GM04503 (cell line): ENCODE results near the gene CHIA.
A peak's percentile ranks its signal among the peaks of the same experiment; 100 is the strongest.

ENCODE experiments used
- DNase-seq: peaks from one replicate; pipeline ENCODE4 v3.0.0-alpha.2; 2012; ENCODE audit warnings: low read depth

Gene CHIA

DNA sequence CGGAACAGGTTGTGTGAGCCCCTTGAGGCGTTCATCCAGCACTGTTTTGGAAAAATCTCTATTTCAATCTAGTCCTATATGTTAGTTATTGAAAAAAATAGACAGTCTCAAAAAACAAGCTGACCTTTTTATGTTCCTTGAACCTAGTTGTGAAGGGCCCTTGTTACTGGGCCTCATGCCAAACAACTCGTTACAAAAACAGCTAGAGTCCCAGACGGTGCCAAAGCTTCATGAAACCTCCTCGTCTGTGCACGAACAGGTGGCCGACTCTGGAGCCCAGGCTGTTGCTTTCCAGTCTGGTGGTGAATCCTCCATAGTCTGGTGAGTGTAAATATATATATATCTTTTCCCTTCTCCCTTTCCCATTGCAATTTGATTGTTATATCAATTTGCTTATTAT is at the start of gene CHIA:
Gene CHIA, plus strand, starts transcription at position 222 of the 400 bp plus-strand sequence. CDS start 19,617 bp downstream, outside the sequence.
- no peak for DNase-seq

DNA sequence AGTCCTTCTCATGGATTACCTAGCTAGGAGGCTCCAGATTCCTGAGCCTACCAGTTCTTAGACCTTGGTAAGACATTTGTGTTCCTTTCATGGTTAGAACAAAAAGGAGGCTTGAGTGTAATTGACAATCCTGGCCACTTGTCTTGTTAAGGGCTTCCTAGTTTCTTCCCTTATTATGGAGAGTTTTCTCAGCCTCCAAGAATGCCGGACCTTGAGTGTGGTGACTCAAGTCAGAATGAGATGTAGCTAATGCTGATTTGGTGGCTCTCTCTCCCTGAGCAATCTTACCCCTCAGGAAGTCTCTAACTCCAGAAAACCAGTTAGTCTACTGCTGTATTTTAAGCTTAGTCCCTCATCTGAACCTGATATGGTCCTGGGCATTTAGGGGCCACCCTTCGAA is 48.9 kb upstream of the CHIA start:
- DNase-seq: no peak

DNA sequence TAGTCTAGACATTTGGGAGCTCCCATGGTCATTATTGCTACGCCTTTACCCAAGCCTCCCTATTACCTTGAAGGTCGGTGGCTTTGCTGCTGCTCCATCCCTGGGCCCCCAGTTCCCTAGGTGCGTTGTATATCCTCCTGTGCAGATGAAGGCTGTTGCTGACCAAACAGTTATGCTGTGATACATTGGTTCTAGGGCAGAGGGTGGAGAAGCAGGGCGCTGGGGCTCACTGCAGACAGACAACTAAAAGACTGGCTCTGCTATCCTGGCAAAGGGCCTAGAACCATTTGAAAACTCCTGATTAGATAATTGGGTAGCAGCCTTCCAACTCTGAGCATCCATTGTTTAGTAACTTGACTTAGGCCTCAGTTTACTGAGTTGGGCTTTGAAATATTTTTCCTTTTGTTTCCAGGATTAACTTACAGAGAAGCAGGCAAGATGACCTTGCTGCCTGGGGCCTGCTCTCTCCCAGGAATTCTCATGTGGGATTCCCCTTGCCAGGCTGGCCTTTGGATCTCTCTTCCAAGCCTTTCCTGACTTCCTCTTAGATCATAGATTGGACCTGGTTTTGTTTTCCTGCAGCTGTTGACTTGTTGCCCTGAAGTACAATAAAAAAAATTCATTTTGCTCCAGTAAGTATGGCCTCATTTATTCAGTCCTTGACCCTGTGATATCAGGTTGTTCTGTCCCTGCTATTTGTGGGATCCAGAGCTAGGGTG is 47.7 kb upstream of the CHIA start:
- no peak for DNase-seq

DNA sequence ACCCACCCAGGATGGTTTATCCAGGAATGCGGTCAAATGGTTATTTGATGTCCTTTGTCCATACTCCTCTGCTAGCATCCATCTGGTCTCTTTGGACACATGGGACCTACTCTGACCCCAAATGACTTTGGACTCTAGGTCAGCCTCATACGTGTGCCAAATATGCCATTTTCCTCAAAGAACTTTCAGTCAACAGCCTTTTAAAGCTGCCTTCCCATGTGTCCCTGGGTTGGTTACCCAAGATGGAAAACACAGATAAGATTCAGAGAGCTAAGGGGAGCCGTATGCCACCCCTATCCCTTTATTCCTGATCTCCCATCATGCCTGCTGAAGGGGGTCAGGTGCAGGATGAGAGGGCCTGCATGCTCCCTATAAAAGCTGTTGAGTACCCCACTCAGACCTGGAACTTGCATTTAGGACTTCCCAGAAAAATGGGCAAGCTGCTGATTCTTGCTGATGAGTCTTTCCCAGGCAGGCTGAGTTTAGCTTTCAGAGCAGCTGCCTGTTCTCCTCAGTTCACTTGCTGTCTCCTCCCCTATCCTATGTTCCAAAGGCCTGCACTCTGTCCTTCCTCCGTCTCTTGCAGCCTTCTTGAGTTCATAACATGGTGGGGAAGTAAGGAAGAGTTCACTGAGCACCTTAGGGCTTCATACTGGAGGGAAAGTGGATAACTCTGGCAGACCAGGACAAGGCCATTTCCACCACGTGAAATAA is 43.4 kb upstream of the CHIA start:
- no peak for DNase-seq

DNA sequence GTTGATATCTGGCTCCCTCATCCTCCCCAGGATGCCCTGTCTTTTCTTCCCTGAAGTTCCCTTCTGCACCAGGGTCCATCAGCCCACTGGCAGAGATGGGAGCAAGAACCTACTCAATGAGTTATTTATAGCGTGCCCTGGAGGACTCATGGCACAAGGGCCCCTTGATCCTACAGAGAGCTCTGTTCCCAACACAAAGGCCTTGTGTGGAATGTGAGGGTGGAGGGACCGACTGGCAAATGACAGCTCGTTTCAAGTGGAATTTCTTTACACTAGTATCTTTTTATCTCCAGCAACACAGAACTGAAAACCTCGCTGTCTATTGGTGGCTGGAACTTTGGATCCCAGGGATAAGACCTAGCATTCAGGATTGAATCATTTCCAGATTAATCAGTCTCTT is 40.7 kb upstream of the CHIA start:
- DNase-seq: no peak

DNA sequence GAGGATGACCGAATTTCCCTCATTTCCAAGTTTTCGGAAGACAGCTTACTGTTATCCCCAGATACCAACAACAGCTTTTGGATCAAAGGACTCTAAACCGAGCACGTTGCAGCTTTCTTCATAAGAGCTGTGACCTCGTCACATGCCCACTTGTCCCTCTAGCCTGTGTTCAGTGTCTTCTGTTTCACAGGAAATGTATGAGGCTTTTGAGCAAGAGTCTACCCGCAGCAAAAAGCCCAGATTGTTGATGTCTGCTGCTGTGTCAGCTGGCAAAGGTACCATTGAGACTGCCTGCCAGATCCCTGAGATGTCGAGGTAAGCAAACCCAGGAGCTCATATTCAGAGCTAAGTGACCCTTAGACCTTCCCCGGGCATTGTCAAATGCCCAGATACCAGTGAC is 39.1 kb upstream of the CHIA start:
- DNase-seq: no peak

DNA sequence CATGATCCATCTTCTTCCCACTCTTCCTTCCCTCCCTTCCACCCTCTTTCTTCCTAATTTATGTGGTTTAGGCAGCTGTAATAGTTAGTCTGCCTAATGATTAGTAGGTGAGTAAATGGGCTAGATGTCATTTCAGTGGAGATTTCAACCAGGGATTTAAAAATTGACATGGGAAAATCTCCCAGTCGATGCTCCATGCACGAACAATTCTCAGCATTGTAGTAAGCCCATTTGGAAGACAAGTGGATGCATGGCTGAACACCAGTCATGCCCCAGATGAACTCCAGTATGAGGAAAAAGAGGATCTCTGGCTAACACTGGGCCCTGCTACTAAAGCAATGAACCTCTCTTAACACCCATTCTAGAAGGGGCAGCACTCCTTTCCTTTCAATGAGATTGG is 37.9 kb upstream of the CHIA start:
- no peak for DNase-seq

DNA sequence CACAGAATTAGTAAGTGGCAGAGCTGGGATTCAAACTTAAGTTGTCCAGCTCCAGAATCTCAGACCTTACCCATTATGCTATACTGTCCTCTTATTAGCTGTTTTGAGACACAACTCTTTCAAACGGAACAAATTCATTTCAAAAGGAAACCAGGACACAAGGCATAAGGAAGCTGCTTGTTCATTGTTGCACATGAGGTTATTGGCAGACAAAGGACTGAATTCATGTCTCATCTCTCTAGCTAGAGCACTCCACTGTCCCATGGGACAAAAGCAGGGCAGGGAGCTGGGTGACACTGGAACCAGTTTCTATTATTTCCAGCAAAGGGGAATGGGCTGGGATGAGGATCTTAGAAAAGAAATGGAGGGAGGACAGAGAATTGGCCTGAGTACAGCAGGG is 36.8 kb upstream of the CHIA start:
- DNase-seq: no peak

DNA sequence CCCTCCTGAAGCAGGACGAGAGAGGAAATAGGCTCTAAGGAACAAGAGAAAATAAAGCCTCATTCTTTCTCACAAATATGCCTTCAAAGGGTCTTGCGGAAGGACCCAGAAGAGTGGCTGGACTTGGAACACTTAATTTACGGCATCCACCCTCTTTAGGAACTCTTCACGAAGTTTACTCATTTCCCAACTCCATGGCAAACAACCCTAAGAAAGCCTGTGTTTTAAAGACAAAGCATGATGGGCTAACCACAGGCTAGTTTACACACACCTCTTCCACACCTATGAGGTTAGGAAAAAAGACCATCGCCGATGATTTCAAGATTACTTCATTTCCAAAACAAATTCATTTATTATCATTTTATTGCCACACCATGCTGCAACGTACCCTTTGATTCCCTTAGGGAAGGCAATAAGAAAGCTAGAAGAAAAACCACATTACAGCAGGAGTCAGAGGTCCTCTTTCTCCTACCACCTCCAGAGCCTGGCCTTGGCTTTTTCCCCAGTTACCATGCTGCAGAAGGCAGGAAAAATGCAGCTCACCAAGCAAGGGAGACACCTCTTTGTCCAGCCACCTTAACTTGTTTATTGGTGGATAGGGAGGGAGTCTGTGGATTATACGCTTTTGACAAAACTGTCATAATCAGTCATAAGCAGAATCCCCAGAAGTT is 33.5 kb upstream of the CHIA start:
- no peak for DNase-seq

DNA sequence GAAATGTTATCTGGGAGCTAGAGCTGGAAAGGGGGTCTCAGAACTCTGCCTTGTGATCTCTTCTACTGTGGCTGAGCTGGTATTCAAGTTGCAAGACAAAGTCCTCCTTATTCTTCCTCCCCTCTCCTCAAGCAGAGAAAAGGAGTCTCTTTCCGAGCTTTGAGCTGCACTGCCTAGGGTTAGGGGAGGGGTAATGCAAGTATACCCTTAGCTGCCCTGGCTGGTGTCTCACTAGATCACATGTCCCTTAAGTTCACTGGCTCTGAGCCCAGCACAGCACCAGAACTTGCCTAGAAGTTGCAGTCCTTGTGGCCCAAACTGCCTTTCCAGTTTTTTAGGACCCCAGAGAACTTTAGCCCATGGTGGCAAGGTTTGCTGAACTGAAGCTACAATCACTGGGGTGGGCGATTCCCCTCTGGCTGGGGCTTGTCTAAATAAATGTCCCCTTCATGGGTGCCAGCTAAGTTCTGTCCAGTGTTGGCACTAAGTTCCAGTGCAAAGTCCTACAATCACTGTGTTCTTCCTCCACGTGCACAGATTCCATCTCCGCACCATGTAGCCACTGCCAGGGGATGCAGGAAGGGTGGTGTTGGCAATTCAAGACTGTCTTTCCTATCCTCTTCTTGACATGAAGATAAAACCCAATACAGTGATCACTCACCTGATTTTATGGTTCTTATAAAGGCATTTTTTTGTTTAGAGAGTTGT is 22.7 kb upstream of the CHIA start:
- no peak for DNase-seq

DNA sequence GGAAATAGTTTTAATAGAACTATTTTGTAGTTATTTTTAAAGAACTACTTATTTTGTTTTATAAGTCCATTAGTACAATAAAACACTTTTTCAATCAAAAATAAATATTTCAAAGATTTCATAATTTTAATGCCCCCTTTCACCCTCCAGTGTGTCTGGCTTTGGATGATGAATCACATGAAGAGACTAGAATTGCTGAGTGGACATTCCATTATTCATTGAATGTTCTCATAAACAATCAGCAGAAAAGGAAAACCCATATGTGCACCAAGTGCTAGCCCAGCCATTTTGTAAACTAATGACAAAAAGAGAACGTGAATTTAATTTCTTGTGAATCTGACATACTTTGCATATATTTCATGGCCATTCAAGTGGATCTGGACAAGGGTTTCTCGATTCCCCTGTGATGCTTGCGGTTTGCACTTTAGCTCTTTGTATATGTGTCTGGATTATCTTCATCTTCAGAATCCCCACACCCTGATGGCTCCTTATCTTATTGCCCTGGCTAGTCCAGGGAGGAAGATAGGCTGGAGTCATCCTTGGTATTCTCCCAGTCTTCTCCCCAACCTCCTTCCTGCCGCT is 20.7 kb upstream of the CHIA start:
- DNase-seq: no peak

DNA sequence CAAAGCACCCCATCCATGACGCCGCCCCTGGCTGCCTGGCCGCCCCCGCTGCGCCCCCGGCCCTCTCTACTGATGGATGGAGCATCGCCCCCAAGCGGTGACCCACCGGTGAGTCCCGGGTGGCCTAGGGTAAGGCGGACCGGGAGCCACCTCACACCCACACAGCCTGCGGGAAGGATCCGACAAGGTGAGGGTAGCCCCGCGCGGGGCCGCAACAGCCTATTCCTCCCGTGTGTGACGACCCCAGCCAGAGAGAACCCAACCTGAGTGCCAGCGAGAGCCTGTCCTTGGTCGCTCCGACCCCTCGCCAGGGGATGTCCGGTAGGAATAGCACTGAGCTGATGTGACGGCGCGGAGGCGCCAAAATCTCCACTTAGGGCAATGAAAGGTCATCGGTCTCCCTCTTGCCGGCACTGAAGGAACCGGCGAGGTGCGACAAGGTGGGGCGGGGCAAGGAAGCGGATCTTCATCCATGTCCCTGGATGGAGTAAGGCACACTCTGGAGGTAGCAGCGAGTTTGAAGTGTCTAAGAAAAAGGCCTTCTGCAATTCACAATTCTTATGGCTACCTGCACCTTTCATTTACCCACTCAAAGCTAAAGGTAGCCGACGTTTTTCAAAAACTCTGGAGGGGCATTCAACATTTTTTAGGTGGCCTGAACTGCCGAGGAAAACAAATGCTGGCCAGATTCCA is 19.7 kb upstream of the CHIA start:
- no peak for DNase-seq

DNA sequence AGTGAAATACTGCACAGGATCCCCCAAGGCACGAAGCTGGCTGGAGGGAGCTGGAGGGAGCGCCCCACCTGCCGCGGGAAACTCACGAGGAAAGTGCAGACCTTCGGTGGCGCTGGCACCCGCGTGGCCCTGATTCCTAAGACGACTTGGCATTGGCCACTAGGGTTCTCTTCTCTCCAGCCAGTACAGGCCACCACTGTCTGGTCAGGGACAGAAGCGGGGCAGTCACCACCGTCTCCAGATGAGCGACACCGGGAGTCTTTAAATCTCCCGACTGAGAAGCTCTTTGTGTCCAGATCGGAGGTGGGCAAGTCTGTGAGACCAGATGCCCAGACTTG is 19.2 kb upstream of the CHIA start:
- DNase-seq: no peak

DNA sequence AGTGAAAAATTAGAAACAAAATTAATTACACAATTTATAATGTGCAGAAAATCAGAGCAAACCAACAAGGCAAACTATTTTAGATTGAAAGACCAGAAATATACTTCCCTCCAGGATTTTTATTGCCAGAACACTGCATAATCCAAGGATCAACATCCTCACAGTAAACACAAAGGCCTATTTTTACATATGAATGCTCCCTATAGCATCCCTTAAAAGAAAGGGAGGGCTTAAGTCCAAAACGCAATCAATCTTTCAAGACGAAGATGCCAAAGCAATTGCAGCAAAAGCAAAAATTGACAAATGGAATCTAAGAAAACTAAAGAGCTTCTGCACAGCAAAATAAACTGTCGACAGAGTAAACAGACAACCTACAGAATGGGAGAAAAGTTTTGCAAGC is 18.6 kb upstream of the CHIA start:
- DNase-seq: no peak

DNA sequence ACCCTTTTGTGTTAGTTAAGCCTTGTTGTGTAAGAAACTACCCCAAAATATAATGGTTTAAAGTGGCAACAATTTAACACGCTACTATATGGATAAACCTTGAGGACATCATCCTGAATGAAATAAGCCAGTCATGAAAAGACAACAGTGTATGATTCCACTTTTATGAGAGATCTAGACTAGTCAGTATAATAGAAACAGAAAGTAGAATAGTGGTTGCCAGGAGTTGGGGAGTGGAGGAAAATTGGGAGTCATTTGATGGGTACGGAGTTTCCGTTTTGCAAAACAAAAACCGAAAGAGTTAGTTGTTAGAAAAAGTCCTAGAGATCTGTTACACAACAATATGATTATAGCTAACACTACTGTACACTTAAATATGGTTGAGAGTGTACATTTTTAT is 16.0 kb upstream of the CHIA start:
- DNase-seq: no peak

DNA sequence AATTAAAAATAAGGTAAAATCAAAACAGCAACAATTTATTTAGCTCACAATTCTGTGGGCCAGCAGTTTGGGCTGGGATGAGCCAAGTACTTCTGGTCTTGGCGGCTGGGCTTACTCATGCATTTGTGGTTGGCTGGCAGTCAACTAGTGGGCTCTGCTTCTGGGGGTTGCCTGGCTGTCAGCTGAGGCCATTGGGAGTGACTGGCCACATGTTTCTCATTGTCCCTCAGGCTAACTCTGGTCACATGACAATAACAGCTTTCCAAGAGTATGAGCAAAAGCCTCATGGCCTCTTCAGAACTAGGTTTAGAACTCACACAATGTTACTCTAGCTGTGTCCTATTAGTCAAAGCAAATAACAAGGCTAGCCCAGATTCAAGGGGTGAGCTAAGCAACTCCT is 15.6 kb upstream of the CHIA start:
- peak; percentile 84 for DNase-seq

DNA sequence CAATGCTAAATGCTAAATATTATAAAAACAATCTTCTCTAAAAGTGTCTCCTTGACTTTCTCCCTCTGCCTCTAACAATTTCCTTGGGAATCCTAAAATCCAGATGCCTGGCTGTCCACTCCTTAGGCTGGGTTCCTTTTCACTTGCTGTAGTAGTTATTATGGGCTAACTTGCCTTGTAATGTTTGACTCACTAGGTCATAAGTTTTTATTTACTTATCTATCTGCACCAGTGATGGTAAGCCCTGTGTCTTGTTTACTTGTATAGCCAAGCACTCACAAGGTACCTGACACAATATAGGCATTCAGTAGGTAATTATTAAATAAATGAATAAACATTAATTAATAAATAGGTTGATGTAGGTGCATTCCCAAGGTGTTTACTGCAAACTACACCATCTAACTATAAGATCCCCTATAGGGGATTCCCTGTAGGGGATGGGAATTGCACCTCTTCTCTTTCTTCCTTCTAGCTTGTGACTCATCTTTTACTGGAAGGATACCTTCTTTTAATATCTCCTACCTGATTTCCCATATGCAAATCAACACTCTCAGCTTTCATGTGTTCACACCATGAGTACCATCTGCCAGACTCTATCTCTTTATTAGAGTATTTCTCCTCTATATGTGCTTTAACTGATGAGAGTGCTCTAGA is 14.7 kb upstream of the CHIA start:
- DNase-seq: no peak

DNA sequence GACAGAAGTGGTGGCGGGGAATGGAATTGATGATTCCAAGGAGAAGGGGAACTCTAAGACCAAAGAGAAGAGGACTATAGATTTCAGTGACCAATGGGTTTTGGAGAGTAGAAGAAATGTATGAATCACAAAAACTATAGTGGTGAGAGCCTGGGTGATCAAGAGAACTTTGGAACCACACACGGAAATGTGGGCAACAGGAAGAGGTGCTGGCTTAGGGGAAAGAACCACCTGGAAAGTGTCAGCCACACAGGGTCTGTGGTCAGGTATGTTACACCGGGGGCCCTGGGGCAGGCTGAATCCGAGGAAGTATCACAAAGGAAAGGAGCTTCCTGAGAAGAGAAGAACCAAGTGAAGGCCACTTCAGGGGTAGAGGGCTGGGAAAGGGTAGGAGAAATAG is 11.5 kb upstream of the CHIA start:
- no peak for DNase-seq

DNA sequence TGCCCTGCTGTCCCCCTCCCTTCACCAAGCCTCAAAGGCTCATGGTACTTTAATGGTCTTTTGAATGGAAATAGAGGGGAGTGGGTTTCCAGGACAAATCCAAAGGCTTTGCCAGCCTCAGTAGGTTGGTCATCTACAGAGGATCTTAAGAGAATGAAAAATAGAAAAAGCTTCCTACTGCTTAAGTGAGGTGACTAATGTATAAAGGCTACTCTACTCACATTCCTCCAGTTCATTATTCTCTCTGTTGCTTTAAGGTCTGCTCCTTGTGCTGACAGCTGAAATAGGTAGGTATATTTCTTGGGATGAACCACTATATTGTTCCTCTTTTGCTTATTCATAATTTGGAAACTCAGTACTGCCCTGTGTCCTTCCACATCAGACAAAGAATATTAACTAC is 10.4 kb upstream of the CHIA start:
- DNase-seq: no peak

DNA sequence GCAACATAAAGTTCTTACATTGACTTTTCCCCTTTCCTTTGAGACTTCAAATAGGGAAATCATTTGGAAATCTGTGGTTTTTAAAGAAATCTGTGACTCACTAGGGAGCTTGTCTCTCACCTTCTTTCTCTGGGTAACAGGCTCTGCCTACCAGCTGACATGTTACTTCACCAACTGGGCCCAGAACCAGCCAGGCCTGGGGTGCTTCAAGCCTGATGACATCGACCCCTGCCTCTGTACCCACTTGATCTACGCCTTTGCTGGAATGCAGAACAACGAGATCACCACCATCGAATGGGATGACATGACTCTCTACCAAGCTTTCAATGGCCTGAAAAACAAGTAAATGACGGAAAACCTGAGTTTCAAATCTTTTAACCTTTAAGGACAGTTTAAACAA is 9.2 kb upstream of the CHIA start:
- DNase-seq: no peak

DNA sequence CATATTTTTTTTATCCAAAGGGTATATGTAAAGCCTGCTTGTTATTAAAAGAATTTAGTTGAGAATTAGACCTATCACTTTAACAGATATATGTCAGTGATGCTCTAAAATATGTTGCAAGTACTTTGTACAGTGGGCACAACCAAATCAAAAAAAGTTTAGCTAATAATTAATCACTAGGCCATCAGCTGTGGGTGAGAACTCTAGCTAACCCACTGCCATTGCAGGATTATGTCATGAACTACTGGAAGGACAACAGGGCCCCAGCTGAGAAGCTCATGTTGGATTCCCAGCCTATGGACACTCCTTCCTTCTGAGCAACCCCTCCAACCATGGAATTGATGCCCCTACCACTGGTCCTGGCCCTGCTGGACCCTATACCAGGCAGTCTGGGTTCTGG is 6.8 kb upstream of the CHIA start:
- DNase-seq: no peak
